Activated naive CD4-positive, alpha-beta T cell treated with anti-CD3 and anti-CD28 coated beads, Interleukin-2, amount 50 U/mL, for 16 hours (primary cell): Measurements from ENCODE around the gene HMBS.
"Not testable (repeated sequence)": the region's sequence is repeated elsewhere in the genome, so short reads cannot be mapped to it uniquely, and the experiment has no call there.

Experiments used
- DNase-seq: peaks from one replicate; pipeline ENCODE4 v3.0.0-alpha.2; 2020

HMBS gene

DNA sequence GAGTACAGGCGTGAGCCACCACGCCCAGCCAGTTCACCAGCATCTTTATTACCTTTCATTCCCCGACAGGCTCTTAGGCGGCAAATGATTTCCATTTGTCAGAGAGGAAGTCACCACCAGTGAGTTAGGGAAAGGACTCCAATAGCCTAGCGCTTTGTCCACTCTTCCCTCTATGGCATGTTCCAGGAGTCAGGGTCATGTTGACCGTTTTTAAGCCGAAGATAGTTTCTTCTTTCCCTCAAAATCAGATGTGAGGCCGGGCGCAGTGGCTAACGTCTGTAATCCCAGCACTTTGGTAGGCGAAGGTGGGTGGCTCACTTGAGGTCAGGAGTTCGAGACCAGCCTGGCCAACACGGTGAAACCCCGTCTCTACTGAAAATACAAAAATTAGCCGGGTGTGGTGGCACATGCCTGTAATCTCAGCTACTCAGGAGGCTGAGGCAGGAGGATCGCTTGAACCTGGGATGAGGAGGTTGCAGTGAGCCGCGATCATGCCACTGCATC is 18.5 kb downstream of the HMBS start:
- not testable (repeated sequence) for DNase-seq

DNA sequence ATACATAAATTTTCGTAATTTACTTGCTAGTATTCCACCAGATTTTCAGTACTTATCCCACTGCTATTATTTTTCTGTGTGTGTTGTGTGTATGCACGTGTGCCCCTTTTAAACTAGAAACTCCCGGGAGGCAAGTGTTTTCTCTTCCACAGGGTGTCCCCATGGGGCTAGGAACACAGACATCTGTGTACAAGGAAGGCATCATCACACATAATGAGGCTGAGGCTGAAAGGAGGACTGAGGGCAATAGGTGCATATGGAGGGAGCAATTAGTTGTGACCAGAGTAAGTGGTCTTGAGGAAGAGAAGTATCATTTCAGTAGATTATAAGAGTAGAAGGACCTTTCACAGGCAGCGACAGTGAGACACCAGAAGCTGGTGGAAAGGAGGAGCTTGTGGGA is 19.1 kb downstream of the HMBS start:
- no peak for DNase-seq

DNA sequence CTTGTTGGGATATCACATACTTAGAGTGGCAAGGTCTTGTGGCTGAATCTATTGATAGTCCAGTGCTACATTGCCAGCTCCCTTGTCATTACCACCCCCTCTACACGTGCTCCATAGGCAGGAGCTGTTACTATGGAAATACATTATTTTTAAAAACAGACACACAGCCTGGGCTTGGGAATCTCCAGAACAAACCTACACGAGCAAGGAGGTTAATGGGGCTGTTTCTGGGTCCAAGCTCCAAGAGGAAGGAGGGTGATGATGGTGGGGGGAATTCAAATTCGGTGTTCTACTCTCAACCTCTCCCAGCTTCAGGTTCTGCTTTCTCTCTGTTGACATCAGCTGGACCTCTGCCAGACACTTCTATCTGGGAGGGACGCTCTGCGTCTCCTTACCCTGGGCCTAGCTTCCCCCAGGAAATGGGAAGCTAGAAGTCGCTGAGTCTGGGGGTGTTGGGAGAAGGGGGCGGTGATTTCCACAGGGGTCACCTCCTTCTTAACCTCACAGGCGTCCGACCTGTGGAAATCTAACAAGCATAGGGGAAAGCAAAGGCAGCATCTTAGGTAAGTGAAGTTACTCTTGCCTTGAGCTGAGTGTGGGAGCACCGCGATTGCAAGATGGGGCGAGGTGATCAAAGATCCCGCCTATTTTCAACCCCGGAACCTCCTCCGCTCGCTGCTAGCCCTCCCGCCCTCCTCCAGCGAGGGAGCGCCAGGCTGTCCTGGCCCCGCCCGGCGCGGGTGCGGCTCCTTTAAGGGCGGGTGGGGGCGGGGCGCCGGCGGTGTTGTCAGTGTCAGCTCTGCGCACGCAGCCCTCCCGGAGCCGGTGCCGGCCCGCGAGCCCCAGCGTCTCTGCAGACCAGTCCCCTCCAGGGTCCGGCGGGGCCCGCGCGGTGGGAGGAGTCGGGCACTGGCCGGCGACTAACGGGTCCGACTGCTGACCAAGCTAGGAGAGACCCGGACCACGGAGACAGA is 22.2 kb downstream of the HMBS start, which contains the start of gene C2CD2L:
C2CD2L (plus strand) TSS at position 781 of the 974 bp plus-strand sequence. CDS start 398 bp downstream, outside the sequence.
- peak; percentile 90 for DNase-seq

DNA sequence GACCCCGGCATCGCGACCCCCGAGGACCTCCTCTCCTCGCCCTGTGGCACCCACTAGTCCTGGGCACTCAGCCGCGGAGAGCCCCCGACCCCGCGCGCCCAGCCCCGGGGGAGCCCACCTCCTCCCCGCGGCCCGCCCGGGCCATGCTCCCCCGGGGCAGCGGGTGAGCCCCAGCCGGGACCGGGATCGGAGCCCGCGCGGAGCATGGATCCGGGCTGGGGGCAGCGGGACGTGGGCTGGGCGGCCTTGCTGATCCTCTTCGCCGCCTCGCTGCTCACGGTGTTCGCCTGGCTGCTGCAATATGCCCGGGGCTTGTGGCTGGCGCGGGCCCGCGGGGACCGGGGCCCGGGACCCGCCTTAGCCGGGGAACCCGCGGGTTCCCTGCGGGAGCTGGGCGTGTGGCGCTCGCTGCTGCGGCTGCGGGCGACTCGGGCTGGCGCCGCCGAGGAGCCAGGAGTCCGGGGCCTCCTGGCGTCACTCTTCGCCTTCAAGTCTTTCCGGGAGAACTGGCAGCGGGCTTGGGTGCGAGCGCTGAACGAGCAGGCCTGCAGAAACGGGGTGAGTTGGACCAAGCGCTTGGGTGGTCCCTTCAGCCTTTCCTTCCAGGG is 23.0 kb downstream of the HMBS start:
- no peak for DNase-seq

DNA sequence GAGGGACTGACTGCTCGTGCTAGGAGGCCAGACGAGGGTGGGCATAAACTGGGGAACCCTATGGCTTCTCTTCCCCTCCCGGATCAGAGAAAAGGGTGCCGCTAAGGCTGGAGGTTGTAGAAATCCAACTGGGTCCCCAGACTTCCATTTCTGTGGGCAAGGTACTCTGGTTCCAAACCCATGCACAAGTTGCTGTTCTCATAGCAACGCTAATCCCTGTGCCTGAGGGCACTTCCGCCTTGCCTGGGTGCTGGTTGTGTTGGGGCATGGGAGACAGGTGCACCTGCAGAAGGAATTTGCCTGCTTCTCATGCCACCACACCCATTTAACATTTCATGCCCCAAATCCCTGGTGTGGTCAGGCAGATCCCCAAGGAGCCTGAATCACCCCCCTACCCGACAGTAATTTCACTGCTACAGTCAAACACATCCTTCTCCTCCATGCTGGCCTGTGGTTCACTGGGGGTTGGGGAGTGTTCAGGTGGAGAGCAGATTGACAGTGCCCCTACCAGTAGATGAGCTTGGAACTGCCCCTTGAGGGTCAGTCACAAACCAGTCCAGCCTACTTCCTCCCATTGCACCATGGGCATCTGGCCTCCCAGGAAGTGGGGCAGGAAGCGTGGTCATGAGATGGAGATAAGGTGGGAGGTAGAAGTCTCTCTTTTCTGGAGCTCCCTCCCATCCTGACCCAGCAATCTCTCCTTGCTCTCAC is 23.6 kb downstream of the HMBS start:
- peak; percentile 27 for DNase-seq

DNA sequence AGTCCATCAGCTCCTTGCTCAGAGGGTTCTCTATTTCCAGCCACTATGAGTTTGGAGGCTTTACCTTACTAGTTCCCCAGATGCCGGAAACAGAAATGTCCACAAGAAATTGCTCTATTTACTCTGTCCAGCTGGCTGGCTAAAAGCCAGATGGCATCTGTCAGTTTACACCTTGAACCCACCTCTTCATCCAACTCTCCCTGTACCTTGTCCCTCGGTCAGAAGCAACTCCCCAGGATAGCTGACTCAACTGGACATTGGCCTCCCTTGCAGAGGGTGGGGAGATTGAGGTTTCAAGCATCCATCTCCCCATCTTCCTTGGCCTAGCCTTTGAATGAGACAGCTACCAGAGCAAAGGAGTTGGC is 24.2 kb downstream of the HMBS start:
- DNase-seq = no peak

DNA sequence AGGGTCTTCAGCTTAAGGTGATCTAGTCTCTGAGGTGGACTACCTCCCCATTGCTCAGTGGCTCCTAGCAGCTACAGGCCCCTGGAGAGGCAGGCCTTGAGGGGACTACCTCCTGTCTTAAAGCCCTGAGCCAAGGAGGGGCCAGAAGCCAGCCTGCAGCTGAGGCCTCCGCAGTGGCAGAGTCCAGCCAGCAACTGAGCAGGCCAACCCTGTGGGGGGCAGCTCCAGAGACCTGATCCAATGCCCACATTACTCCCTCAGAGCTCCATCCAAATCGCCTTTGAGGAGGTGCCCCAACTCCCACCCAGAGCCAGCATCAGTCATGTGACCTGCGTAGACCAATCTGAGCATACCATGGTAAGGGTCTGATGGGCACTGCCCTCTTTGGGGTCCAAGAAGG is 25.2 kb downstream of the HMBS start:
- no peak for DNase-seq

DNA sequence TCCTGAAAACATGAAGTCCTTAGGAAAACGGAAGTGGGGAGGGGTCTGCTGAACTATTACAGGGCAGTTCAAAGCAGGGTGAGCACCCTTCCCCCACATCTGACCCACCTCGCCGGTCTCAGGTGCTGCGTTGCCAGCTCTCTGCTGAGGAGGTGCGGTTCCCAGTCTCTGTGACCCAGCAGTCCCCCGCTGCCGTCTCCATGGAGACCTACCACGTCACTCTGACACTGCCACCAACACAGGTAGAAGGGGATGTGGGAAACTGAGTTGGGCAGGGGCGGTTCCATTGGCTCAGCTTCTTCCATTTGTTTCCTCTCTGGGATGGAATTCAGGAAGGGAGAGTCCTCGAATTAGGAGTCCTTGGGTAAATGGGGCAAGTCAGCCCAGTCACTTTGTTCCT is 25.8 kb downstream of the HMBS start:
- no peak for DNase-seq

DNA sequence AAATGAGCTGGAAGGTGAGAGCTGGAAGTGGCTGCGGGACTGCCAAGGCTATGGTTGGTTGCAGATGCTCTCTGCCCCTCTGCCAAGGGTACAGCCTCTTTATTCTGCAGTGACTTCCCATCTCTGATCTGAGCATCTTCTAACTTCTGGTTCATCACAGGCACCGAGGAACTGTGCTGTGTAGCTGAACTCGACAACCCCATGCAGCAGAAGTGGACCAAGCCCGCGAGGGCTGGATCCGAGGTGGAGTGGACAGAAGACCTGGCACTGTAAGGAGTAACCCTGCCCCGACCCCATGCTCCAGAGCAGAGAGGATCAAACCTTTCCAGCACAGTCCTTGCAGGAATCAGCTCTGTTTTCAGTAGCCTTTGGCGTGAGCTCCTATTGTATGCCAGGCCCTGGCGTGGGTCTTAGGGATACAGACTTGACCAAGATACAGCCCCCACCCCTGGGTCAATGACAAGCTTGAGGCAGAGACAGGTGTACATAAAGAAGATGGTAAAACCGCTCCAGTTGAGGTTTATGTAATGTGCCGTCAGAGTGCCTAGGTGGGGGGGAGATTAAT is 26.8 kb downstream of the HMBS start:
- DNase-seq = no peak

DNA sequence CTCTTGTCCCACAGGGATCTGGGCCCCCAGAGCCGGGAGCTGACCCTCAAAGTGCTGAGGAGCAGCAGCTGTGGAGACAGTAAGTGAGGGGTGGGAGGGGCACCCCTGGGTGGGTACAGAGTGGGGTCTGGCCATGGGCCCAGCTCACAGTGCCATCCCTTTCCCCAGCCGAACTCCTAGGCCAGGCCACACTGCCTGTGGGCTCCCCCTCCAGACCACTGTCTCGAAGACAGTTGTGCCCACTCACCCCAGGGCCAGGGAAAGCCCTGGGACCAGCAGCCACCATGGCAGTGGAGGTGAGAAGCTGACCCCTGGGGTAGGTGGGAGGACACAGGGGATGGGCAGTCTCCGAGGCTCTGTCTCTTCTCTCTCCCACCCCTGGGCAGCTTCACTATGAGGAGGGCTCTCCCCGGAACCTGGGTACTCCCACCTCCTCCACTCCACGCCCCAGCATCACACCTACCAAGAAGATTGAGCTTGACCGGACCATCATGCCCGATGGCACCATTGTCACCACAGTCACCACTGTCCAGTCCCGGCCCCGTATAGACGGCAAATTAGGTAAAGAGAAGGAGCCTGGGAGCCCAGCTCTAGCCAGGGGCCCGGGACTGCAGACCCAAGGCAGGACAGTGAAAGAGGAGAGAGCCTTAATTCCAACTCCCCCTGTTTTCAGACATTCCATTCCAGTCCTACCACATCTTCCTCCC is 27.8 kb downstream of the HMBS start:
- DNase-seq = no peak

DNA sequence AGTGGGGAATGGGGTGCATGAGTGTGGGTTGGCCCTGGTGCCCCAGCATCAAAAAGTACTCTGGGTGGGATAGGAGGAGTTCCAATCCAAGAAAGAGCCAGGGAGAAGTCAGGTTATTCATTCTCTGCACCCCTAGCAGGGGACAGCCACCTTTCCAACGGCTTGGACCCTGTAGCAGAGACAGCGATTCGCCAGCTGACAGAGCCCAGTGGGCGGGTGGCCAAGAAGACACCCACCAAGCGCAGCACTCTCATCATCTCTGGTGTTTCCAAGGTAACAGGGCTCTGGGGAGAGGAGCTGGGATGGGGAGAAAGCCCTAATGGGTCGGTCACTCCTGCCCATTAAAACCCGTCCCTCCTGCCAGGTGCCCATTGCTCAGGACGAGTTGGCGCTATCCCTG is 29.0 kb downstream of the HMBS start:
- no peak for DNase-seq

DNA sequence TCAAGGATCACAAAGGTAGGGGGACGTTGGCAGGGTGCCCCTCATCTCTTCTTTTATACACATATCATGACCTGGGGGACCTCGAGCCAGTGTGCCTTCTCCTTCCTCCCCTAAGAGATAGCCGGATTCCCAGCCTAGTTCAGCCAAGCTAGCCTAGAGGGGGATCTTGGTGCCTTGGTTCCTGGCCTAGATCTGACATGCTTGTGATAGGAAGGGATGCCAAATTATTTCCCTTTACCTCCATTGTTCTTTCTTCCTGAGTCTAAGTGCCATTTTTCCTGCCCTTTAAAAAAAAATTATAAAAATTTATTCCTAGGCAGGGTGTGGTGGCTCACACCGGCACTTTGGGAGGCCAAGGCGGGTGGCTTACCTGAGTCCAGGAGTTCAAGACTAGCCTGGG is 29.7 kb downstream of the HMBS start:
- DNase-seq = no peak

DNA sequence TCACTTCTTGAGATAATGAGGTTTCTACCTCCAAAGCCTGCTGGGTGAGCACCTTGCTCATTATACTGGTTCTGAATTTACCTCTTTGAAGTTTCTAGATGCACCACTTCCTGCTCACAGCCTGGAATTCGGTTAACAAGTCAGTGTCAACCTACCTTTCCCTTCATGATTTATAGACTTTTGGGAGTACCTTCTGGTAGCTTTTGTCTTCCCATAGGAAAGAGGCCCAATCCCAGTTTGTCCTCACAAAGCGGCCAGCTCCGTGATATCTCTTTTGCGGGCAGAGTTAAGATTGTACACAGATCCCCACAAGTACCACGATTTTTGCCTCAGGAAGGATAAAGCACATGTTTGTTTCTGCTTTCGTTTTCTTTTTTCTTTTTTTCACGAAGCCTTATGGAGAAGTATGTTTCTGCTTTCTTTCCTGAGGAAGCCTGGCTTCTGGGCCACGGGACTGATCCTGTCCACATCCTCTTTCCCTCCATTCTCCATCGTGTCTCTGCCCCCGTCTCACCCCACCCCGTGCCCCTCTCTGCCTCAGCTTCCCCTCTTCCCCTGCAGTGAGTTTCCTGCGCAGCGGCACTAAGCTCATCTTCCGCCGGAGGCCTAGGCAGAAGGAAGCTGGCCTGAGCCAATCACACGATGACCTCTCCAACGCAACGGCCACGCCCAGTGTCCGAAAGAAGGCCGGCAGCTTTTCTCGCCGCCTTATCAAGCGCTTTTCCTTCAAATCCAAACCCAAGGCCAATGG is 31.0 kb downstream of the HMBS start:
- DNase-seq = peak; percentile 34

DNA sequence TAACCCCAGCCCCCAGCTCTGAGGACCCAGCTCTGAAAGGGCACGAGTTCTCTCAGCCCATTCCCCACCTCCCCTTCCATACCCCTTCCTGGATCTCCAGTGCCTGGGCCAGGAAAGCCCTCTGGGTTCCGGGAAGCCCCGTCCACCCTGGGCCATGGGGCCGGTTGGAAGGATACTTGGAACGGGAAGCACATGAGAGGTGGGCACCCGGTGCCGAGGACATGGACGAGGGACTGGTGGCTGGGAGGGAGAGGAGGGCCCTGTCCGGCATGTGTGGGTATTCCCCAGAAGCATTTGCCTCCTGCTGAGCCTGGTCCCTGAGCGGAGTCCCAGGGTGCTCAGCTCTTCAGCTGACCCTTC is 31.5 kb downstream of the HMBS start:
- DNase-seq = no peak

DNA sequence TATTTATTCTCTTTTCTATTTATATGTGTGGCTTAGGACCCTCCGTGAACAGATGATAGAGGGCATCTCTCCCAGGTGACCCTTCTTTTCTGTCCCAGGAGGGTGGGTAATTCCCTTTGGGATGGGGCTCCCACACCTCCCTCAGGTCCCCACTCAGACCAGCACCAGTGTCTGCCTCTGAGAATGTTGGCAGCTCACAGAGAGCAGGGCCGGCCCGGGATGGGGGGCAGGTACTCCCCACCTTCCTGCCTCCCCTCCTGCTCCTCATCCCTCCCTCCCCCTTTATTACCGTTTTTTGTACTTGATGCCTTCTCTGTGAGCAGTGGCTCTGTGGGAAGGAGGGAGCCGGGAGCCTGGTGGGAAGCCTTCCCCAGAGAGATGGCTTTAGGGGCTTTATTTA is 31.9 kb downstream of the HMBS start:
- no peak for DNase-seq

DNA sequence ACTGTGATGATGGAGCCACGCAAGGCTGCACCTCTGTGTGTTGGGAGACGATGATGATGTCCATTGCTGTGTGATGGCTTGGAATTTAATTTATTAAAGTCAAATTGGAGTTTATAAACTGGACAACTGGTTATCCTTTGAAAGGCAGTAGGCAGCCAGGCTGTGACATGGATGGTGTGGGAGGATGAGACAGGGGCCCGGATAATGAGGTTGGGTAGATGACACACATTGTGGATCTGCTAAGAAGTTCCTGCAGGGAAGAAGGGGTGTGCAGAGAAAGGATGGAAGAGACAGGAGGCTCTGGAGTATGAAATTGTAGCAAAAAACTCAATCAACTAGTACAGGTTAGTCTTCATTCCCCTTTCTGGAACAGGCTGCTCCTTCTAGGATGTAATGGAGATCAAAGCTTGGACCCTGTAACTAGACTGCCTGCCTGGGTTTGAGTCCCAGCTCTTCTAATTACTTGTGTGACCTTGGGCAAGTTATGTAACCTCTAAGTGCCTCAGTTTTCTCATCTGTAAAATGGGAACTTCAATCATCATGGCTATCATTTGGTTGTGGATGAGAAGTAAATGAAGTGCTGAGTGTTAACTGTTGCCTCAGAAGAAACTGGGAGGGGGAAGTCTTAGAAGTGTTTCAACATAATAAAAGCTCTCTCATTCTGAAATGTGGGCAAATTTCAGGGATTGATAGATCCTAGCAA is 32.5 kb downstream of the HMBS start:
- no peak for DNase-seq

DNA sequence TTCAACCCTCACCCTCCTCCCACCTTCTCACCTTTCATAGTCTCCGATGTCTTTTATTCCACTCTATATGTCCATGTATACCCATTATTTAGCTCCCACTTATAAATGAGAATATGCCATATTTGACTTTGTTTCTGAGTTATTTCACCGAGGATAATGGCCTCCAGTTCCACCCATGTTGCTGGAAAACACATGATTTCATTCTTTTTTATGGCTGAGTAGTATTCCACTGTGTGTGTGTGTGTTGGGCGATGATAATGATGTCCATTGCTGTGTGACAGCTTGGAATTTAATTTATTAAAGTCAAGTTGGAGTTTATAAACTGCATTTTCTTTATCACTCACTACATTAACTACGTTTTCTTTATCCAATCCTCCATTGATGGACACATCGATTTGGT is 33.5 kb downstream of the HMBS start:
- no peak for DNase-seq

DNA sequence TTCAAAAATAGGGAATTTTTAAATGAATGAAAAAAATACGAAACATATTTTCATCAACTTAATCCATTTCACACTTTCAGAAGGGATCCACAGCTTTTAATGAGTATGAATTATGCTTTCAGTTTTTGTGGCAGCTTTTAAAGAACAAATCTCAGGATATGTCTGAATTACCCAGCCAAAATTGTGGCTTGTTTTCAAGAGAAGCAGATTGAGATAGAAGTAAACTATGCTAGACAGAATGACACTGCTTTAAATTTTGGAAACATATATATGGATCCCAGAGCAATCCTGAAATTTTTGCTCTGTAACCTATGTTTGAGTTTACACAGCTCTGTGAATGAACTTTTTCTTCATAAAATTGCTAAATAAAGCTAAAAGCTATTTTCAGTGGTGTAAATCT is 34.3 kb downstream of the HMBS start:
- no peak for DNase-seq

DNA sequence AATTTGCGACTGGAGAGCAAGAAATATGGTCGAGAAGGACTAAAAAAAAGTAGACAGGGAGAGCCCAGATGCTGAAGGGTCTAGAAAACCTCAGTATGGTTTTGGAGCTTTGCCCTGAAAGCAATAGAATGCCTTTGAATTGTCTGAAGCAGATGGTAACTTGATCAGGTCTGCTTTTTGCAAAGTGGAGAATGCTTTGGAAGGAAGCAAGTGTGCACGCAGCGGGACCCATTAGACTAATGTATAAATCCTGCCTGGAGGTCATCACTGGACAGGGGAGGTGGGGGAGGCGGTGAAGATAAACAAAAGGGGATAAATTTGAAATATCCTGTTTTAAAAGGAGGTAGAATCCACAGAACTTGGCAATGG is 35.9 kb downstream of the HMBS start:
- no peak for DNase-seq

DNA sequence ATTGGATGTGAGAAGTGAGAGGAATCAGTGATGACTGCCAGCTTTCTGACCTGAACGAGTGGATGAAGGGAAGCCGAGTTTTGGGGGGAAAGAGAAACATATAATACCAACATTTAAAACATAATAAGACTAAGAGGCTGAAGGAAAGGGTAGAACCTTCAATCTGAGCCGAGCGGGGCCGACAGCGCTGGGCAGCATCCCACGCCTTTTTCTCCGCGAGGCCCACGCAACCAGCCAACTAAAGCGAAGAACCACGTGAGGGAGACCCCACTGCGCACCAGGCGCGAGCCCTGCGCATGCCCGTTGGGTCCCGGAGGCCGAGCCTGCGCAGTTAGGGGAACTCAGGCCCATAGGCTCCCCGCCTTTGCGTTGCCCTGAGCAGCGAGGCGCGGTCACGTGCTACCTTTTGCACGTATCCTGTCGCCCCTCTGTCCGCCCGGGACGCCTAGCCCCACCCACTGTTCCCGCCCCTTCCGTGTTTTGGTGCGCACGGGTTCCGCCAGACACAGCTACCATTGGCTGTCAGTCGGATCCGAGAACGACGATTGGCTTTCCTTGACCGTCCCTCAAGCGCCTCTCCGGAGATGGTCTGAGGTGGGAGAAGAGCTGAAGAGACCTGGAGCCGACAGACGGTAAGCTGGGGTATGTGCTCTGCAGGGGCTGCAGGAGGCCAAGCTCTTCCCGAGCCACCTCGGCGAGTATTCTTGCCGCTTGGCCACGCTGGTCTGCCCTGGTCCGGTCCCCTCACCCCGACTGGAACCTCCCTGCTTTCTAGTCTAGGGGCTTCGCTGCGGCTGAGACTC is 36.5 kb downstream of the HMBS start, which contains the start of gene HINFP:
HINFP (plus strand) TSS at position 573 of the 803 bp plus-strand sequence. CDS start 5,365 bp downstream, outside the sequence.
- DNase-seq = peak; percentile 100
